GM11168 (cell line): ENCODE measurements around the gene CACNA2D4.
"Not testable (repeated sequence)": the region's sequence is repeated elsewhere in the genome, so short reads cannot be mapped to it uniquely, and the experiment has no call there.

Experiments
- in situ Hi-C: fragments of 300-500 bp; cut with MboI; formaldehyde crosslinking; loops from one replicate; pipeline ENCODE4 v1.12.0; 2022; ENCODE audit warnings: low sequenced_read_pairs; ENCODE audit not compliant: unreplicated experiment

The CACNA2D4 gene

GRCh38 chr12:1918081-1918883 is at the start of gene CACNA2D4:
CACNA2D4 (minus strand) TSS chr12:1918652; CDS start chr12:1918473, 179 bp downstream.
- in situ Hi-C loops, result no loop called here

GRCh38 chr12:1966561-1967226 is 48.2 kb upstream of the CACNA2D4 start:
- in situ Hi-C loops, result no loop called here

GRCh38 chr12:1965916-1966315 is 47.5 kb upstream of the CACNA2D4 start:
- in situ Hi-C loops, result no loop called here

GRCh38 chr12:1962051-1963020 is 43.9 kb upstream of the CACNA2D4 start:
- in situ Hi-C loops, result no loop called here

- in situ Hi-C loops, result no loop called here
These were observed 38.3 kb upstream of the CACNA2D4 start for GRCh38 chr12:1956716-1957115.

GRCh38 chr12:1949771-1950470 is 31.5 kb upstream of the CACNA2D4 start:
- in situ Hi-C loops, result no loop called here

- in situ Hi-C loops, result no loop called here
These were observed 30.4 kb upstream of the CACNA2D4 start for GRCh38 chr12:1948883-1949282.

- in situ Hi-C loops, result no loop called here
These were observed 28.6 kb upstream of the CACNA2D4 start for GRCh38 chr12:1947081-1947480.

- in situ Hi-C loops, result no loop called here
These were observed 27.8 kb upstream of the CACNA2D4 start for GRCh38 chr12:1946296-1946695.

GRCh38 chr12:1945502-1945901 is 27.1 kb upstream of the CACNA2D4 start:
- in situ Hi-C loops, result not testable (repeated sequence)

- in situ Hi-C loops, result loop anchor here (5.0 kb wide), 2 partner anchors 148 to 288 kb away; no protein-coding TSS in a partner anchor
These were observed 21.6 kb upstream of the CACNA2D4 start for GRCh38 chr12:1939801-1940607.

GRCh38 chr12:1939331-1939730 is 20.9 kb upstream of the CACNA2D4 start:
- in situ Hi-C loops, result loop anchor here (5.0 kb wide), 2 partner anchors 147 to 287 kb away; no protein-coding TSS in a partner anchor

GRCh38 chr12:1937481-1938224 is 19.2 kb upstream of the CACNA2D4 start:
- in situ Hi-C loops, result loop anchor here (5.0 kb wide), 2 partner anchors 145 to 285 kb away; no protein-coding TSS in a partner anchor

- in situ Hi-C loops, result loop anchor here (5.0 kb wide), 2 partner anchors 144 to 284 kb away; no protein-coding TSS in a partner anchor
These were observed 18.2 kb upstream of the CACNA2D4 start for GRCh38 chr12:1936406-1937320.

GRCh38 chr12:1935700-1936378 is 17.4 kb upstream of the CACNA2D4 start:
- in situ Hi-C loops, result loop anchor here (5.0 kb wide), 2 partner anchors 144 to 284 kb away; no protein-coding TSS in a partner anchor

- in situ Hi-C loops, result loop anchor here (5.0 kb wide), 2 partner anchors 143 to 283 kb away; no protein-coding TSS in a partner anchor
These were observed 16.8 kb upstream of the CACNA2D4 start for GRCh38 chr12:1935242-1935641.
